HG03103 (cell line): ENCODE results near the gene H2AZ2.

Source experiments
- ATAC-seq: cut with Tn5 transposase; IDR thresholded peaks from one replicate; pipeline ENCODE4 v1.9.1; 2021; ENCODE audit warnings: low read depth; ENCODE audit not compliant: unreplicated experiment

The H2AZ2 gene

DNA sequence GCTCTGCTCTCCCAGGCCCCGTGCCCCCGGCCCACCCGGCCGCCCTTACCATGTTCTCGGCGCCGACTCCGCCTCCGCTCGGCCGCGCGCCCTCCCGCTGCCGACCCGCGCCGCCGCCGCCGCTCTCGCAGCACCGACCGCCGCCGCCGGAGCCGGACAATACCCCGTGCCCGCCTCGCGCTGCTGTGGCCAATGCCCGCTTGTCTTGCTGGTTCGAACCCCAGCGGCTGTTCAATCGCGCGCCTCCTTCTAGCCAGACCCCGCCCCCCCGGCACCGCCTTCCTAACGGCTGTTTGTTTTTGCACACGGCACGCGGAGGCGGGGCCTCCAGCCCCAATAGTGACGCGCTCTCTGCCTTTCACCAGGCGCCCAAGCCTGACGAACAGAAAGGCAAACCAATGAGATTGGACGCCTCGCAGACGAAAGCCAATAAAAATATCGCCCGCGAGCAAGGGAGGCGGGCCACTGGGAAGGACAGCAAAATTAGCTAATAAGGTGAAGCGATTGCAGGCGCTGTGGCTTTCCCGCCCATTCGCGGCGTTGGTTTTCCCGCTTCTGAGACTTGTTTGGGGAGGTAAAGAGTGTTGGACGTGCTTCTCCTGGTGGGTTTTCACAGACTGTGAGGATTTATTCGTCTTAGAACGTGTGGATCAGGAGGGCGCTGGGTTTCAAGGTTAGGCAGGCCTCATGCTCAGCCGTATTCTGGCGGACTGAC lies at the start of gene H2AZ2:
H2AZ2 (minus strand) TSS at position 168 of the 715 bp plus-strand sequence; CDS start at position 52, 116 bp downstream.
- peak; percentile 74 for ATAC-seq

- ATAC-seq = no peak
Measured at GRCh38 chr7:44897309-44897708, 49.4 kb upstream of the H2AZ2 start.

- no peak for ATAC-seq
Measured at GRCh38 chr7:44894888-44895580, 47.1 kb upstream of the H2AZ2 start.

DNA sequence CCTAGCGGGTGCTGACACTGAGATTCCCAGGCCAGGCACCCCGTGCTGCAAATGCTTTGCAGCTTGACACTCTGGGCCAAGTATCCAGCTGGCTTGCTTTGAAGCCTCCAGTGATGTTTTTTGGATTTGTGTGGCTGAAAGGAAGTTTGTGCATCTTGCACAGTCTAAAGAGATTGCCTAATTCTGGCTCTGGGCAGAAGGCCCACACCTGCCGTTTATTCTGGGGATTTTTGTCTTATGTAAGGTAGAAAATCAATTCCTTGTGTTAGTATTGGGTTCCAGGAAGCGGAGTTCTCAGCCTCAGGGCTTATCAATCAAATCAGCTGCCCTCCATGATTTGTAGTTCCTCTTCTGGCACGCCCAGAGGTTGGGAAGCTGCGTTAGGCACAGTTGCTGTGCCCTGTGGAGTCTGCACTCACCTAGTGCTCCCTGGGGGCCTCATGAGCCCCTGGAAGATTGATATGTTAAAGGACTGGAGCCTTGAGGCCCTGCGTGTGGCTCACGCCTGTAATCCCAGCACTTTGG lies 45.9 kb upstream of the H2AZ2 start:
- no peak for ATAC-seq

DNA sequence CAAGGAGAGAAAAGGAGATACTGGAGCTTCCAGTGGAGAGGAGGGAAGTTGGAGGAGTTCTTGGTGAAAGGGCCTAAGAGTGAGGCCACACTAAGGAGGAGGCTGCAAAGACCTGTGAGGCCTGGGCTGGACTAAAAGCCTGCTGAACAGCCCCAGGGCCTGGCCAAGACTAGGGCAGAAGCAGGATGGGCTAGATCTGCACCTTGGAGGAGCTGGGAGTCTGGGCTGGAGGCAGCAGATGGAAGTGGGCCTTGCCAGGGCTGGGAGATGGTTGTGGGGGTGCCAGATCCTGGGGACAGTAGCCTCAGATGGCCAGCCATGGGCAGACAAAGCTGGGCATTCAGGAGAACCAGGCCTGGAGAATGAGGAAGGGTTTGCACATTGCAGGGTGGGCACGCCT lies 43.9 kb upstream of the H2AZ2 start:
- no peak for ATAC-seq

GRCh38 chr7:44891372-44891771 lies 43.5 kb upstream of the H2AZ2 start:
- no peak for ATAC-seq

DNA sequence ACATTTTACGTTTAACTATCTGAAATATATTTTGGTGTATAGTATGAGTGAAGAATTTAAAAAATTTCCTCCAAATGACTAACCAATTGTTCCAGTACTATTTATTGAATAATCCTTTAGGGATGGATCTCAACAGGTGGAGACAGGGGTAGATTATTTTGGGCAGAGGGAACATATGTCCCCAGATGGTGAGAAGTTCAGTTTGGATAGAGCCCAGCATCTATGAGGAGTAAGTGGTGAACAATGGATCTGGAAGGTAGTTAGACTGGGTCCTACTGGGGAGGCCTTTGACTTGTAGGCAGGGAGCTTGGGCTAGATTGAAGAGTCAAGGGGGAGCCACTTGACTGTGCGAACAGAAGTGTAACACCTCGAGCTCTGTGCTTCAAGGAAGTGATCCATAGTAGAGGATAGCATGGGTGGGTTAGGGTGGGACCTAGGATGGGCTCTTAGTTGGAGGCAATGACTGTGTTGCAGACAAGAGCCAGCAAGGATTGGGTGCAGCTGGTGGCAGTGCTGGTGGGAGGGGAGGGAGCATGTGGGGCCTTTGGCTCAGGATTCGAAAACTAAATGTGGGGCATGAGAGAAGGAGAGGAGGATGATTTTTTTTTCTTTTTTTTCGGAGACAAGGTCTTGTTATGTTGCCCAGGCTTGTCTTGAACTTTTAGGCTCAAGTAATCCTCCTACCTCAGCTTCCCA lies 41.3 kb upstream of the H2AZ2 start:
- ATAC-seq = no peak

- ATAC-seq = no peak
Measured at GRCh38 chr7:44887293-44887692, 39.4 kb upstream of the H2AZ2 start.

DNA sequence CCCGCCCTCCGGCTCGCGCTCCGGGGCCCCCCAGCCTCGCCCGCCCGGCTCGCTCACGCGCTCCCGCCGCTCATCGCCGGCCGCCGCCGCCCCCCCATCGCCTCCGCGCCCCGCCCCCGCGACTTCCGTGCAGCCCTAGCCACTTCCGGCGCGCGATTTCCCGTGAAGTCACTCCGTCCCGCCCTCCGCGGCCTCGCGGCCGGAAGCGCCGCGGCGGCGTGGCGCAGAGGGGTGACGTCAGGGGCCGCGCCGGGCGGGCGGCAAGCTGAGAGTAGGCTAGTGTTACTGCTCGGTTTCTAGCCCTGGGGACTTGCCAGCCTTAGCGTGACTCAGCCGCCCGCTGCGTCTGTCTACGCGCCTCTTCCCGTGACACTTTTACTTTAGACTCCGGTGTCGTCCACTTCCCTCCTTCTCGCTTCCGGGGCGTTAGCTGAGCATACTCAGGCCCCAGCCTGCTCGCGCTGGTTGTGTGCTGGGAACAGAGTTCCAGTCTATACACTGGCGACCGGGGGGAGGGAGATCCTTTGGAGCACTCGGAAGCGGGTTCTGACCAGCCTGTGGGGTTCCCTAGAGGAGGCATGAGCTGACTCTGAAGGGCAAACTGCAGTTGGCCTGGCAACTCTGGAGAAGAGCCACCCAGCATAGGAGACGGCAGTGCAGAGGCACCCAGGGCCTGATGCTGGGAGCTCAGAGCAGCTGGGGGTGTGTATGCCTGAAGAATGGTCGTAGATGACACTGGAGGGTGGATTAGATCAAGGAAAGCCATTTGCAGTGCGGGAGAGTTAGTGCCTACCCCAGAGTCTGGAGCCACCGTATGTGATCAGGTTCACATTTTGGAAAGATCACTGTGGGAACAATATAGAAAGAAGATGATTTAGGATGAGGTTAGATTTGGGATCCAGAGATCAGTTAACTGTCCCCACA lies 37.8 kb upstream of the H2AZ2 start, which contains the start of gene PURB:
PURB (minus strand) TSS at position 137 of the 924 bp plus-strand sequence. CDS start 182 bp downstream, outside the sequence.
- ATAC-seq = peak; percentile 79

GRCh38 chr7:44884621-44885393 lies 36.9 kb upstream of the H2AZ2 start:
- ATAC-seq = peak; percentile 7

DNA sequence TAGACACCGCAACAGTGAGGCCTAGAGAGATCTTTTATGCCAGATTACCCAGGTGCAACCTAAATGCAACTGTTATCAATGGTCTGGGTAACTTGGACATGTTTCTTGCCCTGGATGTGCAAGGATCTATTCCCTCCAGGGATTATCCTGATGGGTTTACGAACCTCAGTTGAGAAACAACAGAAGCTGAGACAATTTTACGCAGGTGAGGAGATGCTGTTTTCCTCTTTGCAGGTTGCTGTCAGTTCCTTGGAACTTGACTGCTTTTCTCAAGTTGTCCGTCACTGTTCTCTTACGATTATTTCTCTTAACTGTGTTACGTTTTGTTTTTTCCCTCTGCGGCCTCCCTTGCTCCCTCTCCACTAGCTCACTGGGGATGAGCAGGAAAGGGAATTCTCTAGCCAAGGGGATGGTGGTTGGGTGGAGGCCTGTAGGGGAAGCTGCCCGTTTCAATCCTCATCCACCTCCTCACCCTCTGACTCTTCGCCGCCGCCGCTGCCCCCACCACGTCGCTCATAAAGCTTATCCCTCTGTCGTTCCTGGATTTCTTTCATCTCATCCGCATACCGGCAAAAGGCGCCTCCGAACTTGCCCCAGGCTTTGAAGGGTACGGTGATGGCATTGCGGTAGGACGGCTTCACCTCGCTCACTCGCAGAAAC lies 36.2 kb upstream of the H2AZ2 start:
- no peak for ATAC-seq

DNA sequence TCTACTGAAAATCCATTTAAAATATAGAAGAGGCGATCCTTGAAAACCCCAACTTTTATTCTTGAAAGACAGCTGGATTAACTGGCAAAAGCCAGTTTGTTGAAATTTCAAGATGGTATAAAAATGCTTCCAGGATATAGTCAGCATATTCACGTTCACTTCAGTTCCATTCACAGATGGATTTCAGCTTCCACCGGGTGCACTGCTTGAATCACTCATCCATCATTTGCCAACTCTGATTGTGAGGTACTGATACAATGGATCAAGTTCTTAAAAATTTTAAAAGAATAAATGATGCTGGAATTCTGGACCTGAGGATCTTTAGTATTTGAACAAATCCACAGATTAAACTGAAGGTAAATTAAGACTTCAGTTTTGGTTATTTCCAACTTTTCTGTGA lies 35.0 kb upstream of the H2AZ2 start:
- no peak for ATAC-seq

- ATAC-seq = no peak
Measured at GRCh38 chr7:44881610-44882009, 33.7 kb upstream of the H2AZ2 start.

DNA sequence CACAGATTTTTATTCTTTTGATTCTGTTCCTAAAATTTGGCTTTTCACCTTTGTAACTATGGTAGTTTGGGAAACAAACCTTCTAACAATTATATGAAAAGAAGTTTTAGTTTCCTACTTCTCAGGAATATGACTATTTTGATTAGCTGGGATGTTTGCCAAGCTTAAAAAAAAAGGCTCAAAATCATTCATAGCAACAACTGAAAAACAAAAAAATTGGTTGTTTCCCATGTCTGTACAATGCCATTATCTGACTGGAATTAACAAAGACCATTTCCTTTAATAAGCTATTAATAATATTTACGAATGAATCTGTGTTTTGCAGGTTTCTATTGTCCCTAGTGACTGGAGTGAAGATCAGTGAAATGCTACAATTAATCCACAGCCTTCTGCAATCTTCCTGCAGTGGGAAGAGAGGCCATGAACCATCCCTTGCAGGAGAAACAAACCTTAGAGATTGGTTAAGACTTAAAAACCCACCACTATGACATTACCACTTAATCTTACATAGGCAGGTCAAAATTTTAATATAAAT lies 33.2 kb upstream of the H2AZ2 start:
- no peak for ATAC-seq

DNA sequence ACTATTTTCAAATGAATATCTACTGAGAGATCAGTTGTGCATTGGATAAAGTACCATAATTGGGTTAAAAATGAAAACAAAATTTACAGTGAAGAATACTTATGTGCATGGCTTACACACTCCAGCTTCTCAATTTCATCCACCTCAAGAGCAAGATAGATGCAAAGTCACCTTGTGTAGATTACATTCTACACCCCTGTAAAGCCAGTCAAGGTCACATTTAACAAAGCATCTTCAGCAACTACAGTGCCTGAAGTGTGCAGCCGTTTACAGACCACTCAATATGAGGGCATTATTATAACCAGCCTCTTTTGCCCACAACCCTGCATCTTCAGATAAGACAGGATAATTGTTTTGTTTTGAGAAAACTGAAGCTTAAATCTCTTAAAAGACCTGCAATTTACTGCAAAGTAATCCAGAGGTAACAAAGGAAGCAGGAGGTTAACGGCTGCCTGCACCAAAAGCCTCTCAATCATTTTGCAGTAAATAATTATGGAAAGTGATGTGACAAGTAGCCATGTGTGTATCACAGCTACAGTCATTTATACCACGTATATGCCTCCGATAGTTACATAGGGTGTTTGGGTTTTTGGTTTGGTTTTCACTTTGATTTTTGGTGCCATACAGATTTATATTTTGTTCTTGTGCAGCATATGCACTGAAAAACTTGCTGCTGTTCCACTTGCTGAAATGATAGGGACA lies 32.6 kb upstream of the H2AZ2 start:
- ATAC-seq = no peak

GRCh38 chr7:44876393-44876792 lies 28.5 kb upstream of the H2AZ2 start:
- no peak for ATAC-seq

DNA sequence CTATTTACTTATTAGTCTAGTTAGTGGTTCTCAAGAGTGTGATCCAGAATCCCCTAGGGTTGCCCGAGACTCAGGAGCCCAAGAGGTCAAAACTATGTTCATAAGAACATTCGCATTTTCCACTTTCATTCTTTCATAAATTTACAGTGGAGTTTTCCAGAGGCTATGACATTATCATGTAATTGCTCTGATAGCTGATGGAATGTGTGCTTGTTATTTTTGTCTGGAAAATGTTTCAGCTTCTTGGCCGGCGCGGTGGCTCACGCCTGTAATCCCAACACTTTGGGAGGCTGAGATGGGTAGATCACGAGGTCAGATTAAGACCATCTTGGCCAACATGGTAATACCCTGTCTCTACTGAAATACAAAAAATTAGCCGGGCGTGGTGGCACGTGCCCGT lies 27.4 kb upstream of the H2AZ2 start:
- no peak for ATAC-seq

- ATAC-seq = no peak
Measured at GRCh38 chr7:44872787-44873186, 24.9 kb upstream of the H2AZ2 start.
